T-helper 1 cell (primary cell): ENCODE results near the gene CEP131.
"Not testable (repeated sequence)": the region's sequence is repeated elsewhere in the genome, so short reads cannot be mapped to it uniquely, and the experiment has no call there.

Experiments used
- DNase-seq, 5 donors: peaks; one replicate each; pipeline ENCODE4 v3.0.0-alpha.2; 2012 to 2020

Gene CEP131

DNA sequence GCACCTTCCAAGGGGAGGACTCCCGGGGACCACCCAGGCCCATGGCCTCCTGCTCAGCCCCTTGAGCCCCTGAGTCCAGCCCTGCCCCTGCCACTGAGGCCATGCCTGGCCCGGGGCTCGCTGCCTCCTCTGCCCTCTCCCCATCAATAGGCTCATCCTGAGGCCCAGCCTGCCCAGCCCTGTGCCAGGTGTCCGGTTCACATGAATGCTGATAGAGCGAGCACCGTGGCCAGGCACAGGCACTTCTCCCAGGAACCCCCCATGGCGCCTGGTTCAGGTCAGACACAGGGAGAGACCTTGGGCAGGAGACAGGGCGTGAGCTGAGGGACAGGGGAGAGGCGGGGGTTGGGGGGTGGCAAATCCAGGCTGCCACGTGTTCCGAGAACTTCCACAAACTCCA is 60.3 kb downstream of the CEP131 start:
- DNase-seq: no peak

DNA sequence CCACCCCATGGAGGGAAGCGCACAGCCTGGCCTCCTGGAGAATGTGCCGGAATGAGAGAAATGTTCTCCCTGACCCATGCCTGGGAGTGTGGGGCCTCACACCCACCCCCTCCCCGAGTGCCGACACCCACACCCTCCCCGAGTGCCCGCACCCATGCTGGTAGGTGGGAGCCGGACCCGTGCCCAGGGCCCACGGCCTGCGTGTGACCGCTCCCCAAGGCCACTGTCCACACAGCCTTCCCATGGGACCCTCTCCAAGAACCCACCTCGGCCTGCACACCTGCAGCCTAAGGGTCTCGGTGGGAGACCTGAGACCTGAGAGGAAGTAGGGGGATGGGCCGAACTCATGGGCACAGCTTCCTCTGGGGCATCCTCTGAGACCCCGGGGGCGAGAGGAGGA is 60.8 kb downstream of the CEP131 start:
- peak in 1 of 5 donors; percentile 11 for DNase-seq

DNA sequence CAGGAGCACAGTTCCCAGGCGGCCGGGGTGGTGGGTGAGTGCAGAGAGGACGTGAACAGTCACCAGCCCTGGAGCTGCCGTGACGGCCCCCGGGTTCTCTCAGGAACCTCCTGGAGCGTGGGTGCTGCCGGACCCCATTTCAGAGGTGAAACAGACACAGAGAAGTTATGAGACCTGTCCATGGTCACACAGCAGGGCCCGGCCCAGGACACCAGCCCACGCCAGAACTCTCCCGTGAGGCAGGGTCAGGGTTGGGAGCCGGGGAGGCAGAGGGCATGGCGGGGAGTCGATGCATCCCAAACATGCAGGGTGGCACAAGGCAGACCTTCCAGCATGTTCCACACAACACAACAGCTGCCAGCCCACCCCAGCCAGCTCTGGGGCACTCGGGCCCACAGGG is 61.2 kb downstream of the CEP131 start:
- DNase-seq: no peak

DNA sequence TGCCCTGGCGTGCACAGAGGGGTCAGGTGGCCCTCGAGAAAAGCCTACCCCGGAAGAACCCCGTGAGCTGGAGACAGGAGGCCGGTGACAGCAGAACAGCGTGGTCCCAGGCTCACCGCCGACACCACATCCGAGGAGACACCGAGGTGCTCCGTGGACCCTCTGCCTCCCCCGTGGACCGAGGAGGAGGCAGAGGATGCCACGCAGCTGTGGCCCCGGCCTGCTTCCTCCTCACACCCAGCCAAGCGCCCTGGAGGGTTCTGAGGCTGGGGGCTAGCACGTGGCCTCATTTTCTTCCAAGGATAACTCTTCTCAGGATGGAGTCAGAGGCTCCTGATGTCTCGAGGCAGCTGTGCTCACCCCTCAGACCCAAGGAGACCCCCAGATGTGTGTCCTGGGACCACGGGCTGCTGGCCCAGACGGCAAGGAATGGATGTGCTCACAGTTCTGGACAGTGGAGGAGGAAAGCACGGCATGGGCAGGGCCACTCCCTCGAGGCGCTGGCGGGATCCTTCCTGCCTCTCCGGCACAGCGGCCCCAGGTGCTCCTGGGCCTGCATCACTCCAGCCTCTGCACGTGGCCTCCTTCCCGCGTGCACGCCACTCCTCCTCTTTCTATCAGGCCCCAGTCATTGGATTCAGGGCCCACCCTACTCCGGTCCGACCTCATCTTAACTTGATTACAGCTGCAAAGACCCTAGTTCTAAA is 61.9 kb downstream of the CEP131 start:
- no peak for DNase-seq

- peak in 1 of 5 donors; percentile 9 for DNase-seq
These were observed 62.5 kb downstream of the CEP131 start for GRCh38 chr17:81160306-81160705.

GRCh38 chr17:81159611-81160265 is 63.0 kb downstream of the CEP131 start:
- DNase-seq: peak in 1 of 5 donors; percentile 8

DNA sequence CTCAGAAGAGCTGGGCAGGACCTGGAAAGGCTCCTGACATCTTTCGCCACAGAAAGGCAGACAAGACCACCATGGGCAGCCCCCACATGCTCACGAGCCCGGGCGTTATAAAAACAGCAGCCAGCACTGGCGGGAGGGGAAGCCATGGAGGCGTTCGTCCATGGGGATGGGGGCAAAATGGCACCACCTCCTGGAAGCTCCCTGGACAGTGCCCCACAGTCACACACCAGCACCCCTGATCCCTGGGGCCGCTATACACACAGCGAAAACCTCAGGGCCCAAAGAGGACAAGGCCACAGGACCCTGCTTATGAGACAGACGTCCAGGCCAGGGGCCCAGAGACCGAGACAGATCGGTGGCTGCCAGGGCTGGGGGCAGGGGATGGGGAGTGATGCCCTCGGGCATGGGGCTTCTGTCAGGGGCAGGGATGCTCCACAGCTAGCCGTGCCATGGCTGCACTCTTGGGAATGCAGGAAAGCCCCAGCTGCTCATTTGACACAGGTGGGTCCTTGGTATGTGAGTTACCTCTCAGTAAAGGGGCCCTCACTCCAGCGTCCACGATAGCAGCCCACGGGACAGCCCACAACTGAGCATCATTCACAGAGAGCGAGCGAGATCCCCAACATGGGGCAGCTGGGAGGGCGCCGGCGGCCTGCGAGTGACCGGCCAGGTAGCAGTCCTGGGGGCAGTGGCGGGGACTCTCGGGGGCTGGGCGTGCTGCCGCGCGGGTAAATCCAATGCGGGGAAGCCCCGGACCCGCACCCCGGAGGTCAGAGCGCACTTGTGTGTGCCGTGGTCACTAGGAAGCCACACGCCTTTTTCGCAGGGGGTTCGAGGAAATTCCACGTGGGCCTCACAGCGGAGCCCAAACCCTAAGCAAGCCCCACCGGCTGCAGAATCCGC is 63.8 kb downstream of the CEP131 start:
- DNase-seq: no peak

GRCh38 chr17:81157848-81158687 is 64.7 kb downstream of the CEP131 start:
- peak in 1 of 5 donors; percentile 9 for DNase-seq

GRCh38 chr17:81156866-81157805 is 65.6 kb downstream of the CEP131 start:
- DNase-seq: no peak

- no peak for DNase-seq
These were observed 67.8 kb downstream of the CEP131 start for GRCh38 chr17:81154961-81155360.

- DNase-seq: not testable (repeated sequence)
These were observed 68.7 kb downstream of the CEP131 start for GRCh38 chr17:81154016-81154415.

- DNase-seq: peak in 1 of 5 donors; percentile 35
These were observed 69.4 kb downstream of the CEP131 start for GRCh38 chr17:81153340-81153803.

DNA sequence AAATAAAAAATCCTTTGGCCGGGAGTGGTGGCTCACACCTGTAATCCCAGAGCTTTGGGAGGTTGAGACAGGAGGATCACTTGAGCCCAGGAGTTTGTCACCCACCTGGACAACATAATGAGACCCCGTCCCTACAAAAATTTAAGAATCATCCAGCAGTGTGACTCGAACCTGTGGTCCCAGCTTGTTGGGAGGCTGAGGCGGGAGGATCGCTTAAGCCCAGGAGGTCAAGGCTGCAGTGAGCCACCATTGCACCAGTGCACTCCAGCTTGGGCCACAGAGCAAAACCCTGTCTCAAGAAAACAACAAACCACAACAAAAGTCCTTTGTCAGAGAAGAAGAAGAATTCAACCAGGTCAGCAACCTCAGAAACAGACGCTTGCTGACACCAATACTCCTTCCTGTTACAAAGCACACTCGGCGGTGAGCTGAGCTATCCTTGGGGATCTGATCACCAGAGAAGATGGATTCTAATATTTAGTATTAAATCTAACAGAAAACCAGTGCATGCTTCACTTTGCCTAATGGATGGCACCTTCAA is 70.4 kb downstream of the CEP131 start:
- DNase-seq: no peak

DNA sequence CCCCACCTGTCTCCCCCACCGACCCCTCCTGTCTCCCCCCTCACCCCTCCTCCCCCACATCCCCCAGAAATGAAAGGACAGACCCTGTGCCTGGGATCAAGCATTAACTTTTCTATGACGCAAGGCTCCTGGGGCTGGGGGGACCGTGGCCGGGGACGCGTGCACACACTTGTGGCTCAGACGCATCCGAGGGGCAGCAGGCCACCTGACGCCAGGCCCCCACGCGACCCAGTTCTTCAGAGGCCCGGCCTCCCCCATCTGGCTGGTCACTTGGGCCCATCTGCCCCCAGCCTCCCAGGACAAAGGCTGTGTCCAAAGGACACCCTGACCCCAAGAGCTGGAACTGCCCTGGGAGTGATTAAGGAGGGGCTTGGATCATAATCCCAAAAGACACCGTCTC is 71.5 kb downstream of the CEP131 start:
- no peak for DNase-seq

GRCh38 chr17:81150377-81151077 is 72.2 kb downstream of the CEP131 start:
- DNase-seq: no peak

GRCh38 chr17:81148986-81149533 is 73.7 kb downstream of the CEP131 start:
- DNase-seq: no peak

DNA sequence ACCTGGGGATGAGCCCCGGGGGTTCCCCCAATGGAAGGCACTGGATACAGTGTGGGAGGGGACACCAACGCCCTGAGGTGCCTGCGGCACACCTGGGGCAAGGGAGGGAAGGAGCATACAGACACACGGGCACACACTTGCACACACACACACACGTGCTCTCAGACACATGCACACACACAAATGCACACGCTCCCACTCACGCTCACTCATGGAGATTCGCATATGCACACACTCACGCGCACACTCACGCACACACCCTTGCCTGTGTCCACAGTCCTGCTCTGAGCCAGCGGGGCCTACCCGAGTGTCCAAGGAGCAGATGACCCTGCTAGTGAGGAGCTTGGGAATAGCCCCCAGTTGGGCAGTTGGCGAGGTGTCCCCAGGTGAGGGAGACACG is 74.2 kb downstream of the CEP131 start:
- no peak for DNase-seq

DNA sequence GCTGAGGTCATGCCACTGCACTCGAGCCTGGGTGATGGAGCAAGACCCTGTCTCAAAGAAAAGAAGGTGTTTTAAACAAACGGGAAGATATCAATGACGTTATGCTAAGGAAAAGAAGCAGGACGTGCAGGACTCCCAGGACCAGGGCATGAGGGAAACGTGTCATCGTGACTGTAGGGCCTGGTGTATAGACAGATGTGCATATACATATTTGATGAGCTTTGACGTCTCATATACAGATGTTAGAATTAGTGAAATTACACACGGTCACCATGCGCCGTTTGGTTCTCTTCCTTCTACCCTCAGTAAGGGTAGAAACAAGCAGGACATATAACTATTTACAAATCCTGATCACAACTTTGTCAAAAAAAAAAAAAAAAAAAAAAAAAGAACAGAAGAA is 75.1 kb downstream of the CEP131 start:
- no peak for DNase-seq

- not testable (repeated sequence) for DNase-seq
These were observed 76.6 kb downstream of the CEP131 start for GRCh38 chr17:81146208-81146607.

- no peak for DNase-seq
These were observed 78.4 kb downstream of the CEP131 start for GRCh38 chr17:81144423-81144781.
